GM21619 (cell line): ENCODE measurements around the gene CENPM.
A peak's percentile ranks its signal among the peaks of the same experiment; 100 is the strongest.

ENCODE experiments used
- ATAC-seq: cut with Tn5 transposase; IDR thresholded peaks from one replicate; pipeline ENCODE4 v1.9.1; 2021; ENCODE audit not compliant: unreplicated experiment

Gene CENPM

DNA sequence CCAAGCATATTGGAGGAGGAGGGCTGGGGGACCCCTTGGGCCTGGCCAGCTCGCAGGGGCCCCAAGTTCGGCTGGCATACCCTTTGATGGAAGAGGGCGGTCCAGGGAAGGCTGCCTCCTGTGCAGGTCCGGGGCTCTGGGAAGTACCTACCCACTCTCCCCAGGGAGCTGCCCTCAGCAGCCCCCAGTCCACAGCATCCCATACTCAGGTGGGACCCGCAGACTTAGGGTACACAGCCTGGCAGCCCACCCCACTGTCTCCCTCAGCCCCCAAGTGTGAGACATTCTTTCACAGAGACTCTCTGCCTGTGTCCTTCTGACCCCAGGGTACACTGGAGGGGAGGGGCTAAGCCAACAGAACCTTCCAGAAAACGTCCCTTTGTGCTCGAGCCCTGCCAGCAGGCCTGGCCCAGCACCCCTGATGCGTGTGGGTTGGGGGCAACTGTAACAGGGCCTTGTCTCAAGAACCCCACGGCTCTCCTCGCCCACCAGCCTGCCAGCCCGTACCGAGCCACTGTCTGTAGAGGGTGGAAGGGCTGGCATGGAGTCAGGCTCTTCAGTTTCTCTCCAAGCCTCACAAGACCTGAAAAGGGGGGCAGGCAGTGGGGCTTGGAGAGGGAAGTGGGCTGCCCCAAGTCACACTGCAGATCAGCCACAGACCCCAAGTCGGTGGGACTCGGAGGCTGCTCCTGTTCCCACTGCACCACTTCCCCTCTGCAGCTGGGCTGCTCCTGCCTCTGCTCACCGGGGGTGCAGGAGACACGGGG lies 13.4 kb downstream of the CENPM start:
- ATAC-seq: no peak

DNA sequence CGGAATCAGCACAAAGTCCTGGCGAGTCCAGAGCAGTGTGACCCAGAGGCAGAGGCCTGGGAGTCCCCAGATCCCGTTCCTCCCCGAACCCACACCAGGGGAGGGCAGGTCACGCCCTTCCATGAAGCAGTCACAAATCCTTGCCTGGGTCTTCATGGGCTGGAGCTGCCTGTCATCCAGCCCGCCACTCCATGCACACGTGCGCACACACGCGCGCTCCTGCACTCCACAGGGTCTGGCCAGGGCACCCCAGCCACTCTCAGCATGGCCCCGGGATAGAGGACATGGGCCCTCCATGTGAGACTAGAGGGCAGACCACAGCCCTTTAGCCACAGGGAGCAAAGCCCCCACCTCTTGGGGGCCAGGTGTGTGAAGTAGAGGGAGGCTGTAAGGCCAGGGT lies 14.6 kb downstream of the CENPM start:
- ATAC-seq: no peak

DNA sequence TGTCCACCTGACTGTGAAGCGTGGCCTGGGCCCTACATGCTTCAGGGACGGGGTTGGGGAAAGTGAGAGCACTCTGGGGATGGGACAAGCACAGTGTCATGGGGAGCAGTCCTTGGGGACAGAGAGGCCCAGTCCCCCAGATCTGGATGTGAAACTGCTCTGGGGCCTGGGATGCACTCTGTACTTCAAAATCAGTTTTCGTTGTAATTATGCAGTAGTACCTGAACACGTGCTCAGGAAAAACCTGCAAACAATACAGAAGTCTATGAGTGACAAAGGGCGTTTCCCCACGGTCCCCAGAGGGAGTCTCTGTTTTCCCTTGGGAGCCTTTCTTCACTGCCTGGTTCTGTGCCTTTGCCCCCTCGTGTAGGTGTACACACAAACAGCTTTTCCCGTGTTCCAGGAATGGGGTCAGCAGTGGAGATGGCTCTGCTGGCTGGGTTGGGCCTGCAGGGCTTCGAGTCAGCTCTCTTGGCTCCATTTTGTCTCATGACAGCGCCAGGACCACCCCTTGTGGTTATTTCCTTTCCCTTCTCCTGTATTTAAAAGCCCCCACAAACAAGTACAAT lies 15.2 kb downstream of the CENPM start:
- peak; percentile 30 for ATAC-seq

DNA sequence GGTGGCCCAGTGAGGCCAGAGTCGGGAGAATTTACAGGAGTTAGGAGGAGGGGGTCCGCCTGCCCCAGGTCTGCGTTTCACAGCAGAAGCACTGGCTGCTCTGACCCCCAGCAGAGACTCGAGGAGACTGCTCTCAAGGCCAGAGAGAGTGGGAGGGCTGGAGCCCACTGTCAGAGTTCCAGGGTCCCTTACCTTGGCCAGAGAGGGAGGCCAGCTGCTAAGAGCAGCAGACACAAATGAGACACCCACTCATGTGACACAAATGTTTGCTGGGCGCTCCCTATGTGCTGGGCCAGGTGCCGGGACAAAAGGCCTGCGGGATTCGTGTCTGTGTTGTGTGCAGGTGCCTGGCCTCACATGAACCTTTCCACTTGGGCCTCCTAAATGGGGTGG lies 17.5 kb downstream of the CENPM start:
- ATAC-seq: no peak

DNA sequence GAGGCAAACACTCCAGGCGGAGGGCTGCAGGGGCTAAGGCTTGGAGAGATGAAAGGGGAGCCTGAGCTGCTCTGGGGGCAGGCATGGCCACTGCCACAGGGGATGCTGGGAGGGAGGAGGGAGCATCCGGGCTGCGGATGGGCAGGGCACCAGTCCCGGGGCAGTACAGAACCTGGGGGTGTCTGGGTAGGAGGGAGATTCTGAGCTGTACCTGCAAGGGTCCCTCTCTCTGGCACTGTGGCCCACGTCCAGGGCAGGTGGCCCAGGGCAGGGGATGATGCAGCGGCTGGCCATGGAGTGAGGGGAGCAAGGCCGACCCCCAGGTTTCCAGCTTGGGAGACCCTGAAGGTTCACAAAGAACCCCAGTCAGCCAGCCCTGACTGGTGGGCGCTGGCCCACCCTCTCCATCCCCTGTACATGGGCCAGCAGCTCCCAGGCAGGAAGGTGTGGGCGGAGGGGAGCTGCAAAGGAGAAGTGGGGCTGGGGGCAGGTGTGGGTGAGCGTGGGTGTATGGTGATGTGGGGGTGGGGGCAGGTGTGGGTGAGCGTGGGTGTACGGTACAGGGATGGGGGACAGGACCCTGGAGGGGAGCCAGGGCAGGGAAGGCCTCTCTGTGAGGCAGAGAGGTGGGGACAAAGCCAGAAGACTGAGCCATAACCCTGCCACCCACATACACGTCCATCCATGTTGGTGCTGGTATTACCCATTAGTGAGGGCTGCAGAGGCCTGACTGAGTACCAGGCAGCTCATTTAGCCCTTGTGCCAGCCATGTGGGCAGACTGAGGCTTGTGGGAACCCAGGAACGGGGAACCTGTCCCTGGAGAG lies 18.1 kb downstream of the CENPM start:
- no peak for ATAC-seq

DNA sequence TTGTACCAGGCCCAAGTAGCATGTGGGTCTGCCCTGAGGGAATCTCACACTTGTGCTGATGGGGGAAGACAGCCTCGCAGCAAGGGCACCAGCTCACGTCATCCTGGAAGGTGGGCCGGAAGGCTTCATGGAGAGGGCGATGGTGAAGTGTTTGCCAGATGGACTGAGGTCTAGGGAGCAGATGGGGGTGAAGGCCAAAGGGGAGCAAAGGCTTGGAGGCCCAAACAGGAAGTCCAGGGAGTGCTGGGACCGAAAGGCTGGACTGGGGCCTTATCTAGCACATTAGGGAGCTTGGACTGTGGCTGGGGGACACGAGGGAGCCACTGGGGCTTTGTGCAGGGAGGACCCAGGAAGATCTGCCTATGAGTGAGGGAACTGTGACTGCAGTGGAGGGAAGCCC lies 19.1 kb downstream of the CENPM start:
- ATAC-seq: no peak

DNA sequence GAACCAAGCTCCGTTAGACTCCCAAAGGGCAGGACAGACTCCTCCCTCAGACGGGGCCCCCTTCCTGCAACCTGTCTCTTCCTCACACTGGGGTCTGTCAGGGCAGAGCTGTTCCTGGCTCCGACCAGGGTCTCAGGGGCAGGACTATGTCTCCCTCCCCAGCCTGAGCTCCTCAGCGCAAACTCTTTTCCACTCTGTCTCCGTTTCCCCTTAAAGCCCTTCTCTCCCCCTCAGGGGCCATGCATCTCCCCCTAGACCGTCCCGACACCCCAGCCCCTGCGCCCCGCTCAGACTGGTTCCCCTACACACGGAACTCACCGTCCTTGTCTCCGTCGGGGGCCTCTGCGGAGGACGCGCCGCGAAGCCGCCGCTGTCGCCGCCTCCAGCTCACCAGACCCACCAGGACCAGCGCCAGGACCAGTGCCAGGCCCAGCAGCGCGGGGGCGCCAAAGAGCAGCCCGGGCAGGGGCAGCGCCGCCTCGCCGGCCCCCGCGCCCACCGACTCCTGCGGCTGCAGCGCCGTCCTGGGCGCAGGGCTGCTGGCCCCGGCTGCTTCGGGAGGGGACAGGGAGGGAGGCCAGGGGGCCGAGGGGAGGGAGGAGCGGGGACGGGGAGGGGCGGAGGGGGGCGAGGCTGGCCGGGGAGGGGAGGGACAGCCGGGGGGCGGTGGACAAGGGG lies 21.0 kb downstream of the CENPM start:
- ATAC-seq: no peak

DNA sequence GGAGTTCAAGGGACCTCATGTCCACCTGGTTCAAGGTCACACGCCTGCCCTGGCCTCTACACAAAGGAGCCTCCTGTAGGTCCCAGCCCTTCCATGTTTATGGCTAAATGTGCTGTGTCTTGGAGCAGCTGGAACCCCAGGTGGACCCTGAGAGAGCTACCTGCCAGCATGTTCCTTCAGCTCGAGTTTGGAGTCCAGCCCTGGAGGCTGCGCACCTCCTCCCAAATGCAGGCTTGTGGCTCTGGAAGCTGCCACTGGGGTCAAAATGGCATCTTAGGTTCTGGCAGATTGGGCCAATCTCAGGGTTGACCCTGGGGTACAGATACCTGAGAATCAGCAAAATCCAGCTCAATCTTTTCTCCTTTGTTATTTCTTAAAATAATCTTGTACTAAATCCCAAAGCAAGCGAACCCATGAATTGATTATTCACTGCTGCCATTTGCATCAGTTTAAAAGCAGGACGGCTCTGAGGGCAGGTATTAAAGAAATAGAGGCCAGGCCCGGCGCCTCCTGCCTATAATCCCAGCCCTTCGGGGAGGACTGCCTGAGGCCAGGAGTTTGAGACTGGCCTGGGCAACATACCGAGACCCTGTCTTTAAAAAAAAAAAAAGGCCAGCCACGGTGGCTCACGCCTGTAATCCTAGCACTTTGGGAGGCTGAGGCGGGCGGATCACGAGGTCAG lies 23.2 kb downstream of the CENPM start:
- ATAC-seq: no peak

DNA sequence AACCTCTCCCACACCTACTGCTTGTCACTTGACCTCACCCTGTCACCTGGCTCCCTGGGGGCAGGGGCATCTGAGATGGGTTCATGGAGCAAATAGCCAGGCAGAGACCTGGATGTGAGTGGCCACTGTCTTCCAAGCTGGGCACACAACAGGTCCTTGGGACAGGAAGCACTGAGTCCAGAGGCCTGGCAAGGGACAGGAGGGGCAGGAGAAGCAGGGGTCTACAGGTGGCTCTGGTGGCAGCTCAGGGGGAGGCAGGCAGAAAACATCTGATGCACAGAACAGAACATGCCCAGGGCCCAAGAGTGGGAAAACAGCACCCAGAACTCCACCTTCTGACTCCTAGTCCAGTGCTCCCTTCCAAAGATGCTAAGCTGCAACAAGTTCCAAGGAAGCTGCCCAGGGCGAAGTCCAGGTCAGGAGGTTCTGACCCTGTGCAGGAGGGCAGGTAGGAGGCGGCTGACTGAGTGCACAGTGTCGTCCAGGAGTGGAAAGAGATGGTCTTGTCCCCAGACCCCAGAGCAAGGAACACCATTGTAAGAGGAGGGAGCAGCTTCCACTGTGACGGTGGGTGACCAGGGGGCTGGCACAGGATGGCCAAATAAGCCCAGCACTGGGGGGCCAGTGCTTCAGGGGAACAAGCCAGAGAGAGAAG lies 23.9 kb downstream of the CENPM start:
- ATAC-seq: no peak

DNA sequence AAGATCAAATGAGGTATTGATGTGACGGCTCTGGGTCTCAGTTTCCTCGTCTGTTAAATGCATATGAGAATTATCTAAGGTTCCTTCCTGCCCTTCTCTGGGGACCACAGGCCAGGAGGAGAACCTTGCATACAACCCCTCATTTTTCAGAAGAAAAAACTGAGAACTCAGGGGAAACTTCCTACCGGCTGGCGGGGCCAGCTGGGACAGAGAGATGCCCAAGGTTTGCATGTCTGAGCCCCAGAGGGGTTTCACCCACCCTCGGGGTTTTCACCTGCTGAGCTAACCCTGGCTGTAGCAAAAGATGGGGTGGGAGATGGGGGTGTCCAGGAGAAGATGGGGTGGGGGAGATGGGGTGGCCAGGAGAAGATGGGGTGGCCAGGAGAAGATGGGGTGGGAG lies 24.6 kb downstream of the CENPM start:
- ATAC-seq: no peak

DNA sequence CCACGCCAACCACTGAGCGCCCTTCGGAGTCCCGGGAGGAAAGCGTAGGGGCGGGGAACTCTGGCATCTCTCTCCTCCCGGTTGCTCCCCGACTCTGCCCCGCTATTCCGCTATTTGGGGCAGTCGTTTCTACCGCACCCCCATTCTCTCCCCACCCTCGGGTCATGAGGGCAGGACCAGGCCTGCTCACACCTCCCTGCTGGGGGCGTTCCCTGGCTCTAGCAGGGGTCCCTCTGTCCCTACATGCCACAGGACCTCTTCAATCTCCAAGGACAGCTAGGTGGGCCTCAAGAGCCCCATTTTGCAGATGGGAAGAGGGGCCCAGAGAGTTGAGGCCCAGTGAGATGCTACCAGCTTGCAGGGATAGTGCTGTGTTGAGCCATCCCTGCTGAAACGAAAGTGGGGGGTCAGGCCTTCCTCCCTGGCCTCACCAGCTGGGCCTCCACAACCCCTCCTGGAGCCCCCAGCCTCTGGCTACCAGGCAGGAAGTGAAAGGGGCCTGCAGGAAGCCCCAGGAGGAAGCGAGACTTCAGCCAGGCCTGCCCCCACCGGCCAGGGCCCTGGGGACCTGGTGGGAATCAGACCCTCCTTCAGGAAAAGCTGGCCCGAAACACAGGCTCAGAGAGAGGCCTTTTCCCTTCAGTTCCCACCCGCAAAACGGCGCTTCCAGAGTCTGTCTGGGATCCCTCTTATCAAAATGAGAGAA lies 26.5 kb downstream of the CENPM start:
- ATAC-seq: peak; percentile 18

DNA sequence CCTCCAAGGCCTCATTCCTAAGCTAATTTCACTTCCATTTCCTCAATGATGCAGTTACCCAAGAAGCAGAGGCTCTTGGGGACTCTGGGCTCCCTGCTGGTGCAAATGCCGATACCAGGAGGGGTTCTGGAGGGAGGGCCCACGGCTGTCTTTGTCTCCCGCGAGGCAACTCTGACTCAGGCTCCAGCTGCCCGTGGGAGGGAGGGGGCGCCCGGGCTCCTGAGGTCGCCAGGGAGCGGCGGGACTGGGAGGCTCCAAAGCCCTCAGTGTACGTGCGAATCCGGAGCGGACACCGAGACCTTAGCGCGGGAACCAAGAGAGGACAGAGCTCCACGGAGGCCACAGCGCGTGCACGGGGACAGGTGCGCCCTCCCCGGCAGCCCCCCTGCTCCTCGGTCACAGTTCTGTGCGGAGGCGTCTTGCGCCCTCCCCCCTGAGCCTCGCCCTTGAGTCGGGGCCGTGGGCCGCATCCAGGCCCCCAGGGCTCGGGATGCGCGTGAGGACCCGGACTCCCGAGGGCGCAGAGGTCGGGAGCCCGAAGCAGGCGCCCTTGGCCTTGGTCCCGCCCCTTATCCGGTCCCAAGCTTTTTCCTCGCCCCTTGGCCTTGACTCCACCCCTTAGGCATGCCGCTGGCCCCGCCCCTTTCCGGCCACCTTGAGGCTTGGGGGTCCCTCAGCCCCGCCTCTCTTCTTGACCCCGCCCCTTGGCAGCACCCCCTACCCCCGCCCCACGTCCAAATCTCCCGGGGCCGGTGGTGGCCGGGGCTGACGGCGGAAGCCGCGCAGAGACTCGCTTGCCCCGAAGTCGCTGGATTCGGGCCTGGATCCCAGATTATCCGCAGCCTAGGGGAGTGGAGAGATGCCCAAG lies 27.4 kb downstream of the CENPM start:
- peak; percentile 42 for ATAC-seq

DNA sequence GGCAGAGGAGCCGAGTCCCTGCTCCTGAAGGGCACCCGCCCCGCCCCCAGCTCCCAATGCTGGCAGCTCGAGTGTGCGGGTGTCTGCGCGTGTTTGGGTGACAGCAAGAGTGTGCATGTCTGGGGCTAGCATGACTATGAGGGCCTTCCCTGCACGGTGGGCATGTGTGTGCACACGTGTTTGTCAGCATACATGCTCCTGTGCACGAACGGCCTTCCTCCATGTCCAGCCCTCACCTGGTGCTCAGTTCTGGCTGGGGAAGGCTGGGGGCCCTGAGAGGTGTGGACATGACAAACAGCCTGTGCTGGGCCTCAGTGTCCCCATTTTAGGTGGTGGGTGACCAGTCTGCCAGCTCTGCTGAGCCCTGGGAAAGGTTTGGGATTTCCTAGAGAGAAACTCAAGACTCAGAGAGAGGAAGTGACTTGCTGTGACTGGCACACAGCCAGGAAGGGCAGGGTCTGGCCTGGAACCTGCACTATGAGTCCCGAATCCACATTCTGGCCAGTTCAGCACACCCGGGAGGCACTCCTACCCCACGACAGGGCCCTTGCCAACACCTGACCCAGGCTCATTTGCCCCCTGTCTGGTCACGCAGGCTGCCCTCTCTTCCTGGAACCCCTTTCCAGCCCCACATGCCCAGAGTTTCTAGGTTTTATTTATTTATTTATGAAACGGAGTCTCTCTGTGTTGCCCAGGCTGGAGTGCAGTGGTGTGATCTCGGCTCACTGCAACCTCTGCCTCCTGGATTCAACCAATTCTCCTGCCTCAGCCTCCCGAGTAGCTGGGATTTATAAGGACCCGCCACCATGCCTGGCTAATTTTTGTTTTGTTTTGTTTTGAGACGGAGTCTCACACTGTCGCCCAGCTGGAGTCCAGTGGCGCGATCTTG lies 28.8 kb downstream of the CENPM start:
- no peak for ATAC-seq

DNA sequence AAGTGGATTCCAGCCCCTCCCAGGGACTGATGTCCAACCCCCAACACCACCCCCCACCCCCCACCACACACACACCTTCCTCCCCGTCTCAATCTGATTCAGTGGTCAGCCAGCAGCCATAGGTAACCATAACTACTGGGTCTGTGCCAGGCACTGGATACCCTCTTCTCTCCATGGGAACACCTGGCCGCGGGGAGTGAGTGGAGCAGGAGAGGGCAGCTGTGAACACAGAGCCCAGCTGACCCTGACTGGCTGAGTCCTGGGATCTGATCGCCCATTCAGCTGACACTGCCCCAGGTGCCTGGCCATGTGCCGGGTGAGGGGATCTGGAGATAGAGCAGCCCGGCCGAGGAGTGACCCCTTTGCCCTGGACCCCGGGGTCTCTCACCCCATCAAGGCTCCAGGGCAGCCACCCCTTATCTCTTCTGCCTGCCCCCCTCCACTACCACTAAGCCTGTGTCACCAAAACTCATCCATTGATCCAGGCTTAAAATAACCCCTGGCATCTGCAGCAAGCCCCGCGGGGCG lies 29.5 kb downstream of the CENPM start:
- ATAC-seq: no peak

DNA sequence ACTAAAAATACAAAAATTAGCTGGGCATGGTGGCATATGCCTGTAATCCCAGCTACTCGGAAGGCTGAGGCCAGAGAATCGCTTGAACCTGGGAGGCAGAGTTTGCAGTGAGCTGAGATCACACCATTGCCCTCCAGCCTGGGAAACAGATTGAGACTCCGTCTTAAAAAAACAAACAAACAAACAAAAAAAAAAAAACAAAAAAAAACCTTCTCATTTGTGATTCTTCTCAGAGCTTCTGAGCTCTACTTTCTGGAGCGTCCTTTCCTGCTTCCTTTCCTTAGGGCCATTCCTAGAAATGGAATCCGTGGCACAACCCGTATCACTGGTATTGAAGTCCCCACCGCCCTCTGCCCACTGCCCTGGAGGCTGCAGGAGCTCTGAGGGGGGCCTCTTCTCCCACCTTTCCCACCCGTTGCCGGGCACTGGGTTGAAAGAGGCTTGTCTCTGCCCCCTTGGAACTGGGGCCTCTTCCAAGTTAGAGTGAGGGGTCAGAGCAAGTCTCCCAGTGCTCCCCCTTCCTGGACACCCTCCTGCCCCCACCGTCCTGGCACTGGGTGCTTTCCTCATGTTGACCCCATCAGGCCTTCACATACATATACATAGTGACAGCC lies 30.1 kb downstream of the CENPM start:
- ATAC-seq: no peak

DNA sequence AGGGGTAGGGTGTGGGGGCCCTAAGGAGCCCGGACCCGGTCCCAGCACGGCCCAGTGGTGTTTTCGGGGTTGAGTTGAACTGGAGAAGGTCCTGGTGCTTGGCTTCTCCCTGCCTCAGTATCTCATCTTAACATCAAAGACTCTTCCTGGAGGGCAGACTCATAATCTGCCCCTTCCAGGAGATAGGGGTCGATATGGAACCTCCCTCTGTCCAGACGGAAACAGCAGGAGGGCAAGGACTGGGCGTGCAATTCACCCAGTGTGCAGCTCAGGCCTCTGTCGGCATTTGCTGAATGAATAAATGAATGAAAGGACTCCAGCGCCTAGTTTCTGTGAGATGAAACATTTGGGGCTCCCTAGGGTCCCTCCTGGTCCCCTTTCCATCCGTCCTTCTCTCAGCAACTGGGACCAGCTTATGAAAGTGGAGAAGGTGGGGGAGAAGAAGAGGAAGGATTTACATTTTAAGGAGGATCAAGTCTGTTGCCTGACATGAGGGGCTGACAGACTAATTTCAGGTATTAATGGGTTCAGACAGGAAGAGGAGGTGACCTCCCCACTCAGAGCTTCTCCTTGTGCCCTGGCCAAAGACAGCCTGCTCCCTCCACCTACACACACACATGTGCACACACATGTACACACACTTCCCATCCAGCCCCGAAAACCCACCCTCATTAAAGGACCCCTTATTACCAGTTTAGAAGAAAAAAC lies 31.0 kb downstream of the CENPM start:
- no peak for ATAC-seq
